SKM-1 (cell line): Measurements from ENCODE around the gene MECR.

Source experiments
- DNase-seq: peaks from one replicate; lab custom pipeline; 2025; ENCODE audit not compliant: unreplicated experiment; lab: John Stamatoyannopoulos, UW

Gene MECR

DNA sequence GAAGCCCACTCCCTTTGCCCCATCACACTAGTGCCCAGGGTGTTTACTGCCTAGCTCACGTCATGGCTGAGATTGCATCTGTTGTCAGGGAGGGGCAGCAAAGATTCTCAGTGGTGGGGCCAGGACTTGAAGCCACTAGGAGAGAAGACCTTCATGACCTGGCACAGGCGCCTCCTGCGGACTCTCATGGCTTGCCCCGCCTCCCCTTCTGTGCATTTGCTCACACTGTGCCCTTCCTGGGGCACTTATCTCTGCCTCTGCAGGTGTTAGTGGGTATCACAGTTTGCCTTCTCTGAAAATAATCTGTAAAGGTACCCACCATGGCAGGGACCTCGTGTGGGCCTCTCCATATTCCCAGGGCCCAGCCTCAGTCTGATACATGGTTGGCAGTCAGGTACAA, 25.7 kb upstream of the MECR start:
- DNase-seq: no peak

DNA sequence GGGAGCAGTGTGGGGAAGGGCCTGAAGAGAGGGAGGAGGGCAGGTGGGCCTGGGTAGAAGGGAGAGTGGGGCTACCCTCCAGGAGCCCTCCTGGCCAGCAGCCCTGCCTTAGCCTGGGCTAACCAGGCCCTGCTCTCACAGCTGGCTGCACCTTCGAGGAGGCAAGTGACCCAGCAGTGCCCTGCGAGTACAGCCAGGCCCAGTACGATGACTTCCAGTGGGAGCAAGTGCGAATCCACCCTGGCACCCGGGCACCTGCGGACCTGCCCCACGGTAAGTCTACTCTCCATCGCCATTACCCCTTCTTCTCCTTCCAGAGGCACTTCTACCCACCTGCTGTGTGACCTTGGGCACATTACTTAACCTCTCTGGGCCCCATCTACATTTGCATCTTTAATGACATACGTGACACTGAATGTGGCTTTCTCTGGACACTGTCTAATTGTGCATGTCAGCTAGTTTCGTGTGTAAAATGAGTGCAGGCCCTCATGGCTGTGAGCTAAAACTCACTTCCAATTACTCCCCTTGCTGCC, 24.5 kb upstream of the MECR start:
- no peak for DNase-seq

GRCh38 chr1:29254346-29254745, 23.6 kb upstream of the MECR start:
- no peak for DNase-seq

GRCh38 chr1:29253180-29253579, 22.4 kb upstream of the MECR start:
- DNase-seq: no peak

GRCh38 chr1:29251164-29252124, 20.7 kb upstream of the MECR start:
- no peak for DNase-seq

GRCh38 chr1:29249951-29250581, 19.3 kb upstream of the MECR start:
- DNase-seq: no peak

DNA sequence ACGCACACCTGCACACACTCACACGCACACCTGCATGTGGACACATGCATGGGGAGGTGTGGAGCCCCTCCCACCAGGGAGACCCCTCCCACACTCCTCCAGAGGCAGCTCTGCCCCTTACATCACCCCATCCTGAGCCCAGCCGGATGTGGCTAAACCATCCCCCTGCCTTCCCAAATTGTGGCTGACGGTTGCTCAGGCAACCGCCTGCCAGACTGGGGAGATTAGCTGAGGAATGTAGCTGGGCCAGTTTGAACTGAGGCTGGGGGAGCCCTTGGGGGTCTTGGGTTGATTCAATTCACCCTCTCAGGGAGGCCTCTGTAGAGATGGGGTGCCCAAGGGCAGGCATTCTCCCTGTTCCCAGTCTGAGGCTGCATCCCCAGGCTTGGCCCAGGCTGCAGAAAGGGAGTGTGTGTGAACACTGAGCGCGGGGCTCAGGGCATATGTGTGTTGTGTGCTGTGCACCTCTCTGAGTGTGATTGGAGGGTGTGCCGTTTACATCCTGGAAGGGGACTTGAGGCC, 18.5 kb upstream of the MECR start:
- no peak for DNase-seq

GRCh38 chr1:29248409-29248808, 17.7 kb upstream of the MECR start:
- DNase-seq: no peak

GRCh38 chr1:29247571-29248273, 17.0 kb upstream of the MECR start:
- DNase-seq: no peak

DNA sequence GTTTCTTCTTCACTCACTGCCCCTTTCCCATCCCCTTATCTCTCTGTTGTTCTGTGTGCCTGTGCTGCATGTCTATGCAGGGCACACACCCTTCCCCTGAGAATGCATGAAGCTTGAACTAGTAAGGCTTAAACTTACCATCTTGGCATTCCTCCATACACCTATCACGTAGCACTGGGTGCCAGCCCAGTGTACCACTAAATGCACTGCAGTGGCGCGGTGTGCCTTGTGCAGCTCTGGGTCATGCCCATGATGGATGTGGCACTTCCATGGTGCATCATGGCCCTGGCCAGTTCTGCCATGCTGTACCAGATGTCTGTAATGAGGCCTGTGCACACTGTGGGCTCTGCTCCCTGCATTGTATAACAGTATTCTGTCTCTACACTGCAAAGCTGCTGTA, 16.3 kb upstream of the MECR start:
- no peak for DNase-seq

GRCh38 chr1:29245876-29246275, 15.1 kb upstream of the MECR start:
- no peak for DNase-seq

- no peak for DNase-seq
Observed at GRCh38 chr1:29245261-29245660, 14.5 kb upstream of the MECR start.

GRCh38 chr1:29243871-29244200, 13.1 kb upstream of the MECR start:
- no peak for DNase-seq

GRCh38 chr1:29243023-29243870, 12.5 kb upstream of the MECR start:
- DNase-seq: no peak

- no peak for DNase-seq
Observed at GRCh38 chr1:29240986-29241385, 10.3 kb upstream of the MECR start.

DNA sequence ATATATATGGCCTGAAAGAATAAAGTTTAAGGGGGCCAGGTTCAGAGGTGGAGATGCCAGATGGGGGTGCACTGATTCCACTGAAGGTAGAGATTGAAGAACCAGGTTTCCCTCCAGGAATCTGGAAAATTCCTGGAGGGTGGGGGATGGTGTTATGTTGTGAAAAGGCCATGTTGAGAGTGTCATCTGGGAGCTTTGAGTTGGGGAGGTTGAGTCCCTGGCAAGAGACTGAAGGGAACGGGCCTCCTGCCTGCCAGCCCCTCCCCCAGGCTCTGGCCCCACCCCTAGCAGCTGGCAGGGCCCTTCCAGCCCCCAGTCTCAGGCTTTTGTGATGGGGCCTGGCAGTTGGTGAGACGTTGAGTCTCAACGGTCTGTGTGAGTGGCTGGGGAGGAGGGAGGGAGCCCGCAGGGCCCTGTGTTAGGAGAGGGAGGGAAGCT, 9.7 kb upstream of the MECR start:
- no peak for DNase-seq

- no peak for DNase-seq
Observed at GRCh38 chr1:29239142-29239541, 8.4 kb upstream of the MECR start.

- DNase-seq: no peak
Observed at GRCh38 chr1:29238620-29239002, 7.9 kb upstream of the MECR start.

- no peak for DNase-seq
Observed at GRCh38 chr1:29237852-29238619, 7.3 kb upstream of the MECR start.
